GM19099 (cell line): Measurements from ENCODE around the gene CSNK2A1.

Experiments used
- POLR2A ChIP-seq: IDR thresholded peaks from 3 replicates; pipeline ENCODE4 v1.6.1; 2011; ENCODE audit warnings: low read depth; ENCODE audit not compliant: insufficient read length; ENCODE audit errors: extremely low read depth

Gene CSNK2A1

DNA sequence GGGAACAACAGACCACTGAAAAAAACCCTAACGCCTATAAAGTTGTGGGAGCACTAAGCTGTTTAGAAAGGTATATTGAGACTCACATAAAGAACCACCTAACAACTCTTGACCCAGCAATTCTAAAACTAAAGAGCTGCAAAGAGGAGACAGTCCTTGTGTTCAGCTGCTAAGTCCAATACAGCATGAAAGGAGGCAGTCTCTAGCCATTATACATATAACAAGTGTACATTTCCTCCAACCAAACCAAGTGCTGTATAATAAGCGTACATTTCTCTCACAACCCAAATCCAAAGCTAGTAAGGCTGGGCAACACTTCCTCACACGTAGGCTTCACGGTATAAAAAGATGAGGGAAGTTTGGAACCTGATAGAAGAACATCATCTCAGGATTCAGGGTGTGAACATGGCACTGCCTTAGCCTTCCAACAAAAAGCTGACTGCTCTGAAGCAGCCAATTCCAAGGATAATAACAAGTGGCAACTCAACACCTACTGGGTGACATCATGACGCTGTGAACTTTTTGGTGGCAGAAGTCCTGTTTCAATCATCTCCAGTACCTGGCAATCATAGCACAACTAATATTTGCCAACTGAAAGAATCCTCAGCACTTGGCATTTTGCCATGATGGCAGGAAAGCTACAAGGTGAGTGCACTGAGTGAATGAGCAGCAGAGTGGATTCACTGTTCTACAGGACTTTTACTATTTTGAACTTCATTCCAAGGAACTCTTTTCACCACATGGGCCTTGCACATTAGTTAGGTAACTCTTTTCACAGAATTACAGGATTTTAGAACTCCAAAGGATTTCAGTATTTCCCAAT lies 97.9 kb downstream of the CSNK2A1 start:
- TF ChIP-seq POLR2A = no peak

DNA sequence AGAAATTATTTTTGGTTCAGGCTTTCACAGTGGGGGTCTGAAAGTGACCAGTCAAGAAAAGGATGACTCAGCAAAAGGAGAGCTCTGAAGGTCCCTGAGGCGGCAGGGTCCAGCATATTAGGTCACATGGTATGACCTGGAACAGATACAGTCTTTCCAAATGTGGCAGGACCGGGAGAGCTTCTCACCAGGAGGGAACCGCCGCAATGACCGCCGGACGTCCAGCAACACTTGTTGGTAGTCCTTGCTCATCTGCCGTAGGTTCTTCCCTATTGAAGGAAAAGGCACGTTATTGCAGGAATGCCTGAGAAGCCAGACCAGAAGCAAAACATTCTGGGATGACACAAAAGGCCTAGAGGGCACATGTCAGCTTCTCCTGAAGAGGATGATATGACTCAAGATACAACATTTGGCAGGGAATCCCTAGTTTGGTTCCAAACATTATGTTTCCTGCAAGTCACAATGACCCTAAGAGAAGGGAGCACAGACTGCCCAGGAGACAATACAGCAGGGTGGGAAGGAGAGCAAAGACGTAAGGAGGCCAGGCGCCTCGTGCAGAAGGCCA lies 98.6 kb downstream of the CSNK2A1 start:
- no peak for TF ChIP-seq POLR2A

DNA sequence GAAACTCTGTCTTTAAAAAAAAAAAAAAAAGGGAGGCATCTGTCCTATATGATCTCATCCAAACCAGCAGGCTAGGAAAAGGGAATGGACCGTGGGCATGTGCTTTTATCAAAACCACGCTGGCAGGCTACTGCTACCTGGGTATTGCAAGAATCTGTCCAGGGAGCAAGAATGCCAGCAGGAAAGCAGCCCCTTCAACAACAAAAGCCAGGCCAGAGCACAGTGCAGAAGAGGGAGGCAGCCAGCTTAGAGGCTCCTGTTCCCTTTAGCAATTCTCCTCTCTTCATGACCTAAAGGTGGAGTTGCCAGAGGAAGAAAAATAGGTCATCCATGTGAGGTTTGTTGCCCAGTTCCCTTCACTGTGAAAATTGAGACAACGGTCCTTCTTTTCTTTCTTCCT lies 99.5 kb downstream of the CSNK2A1 start:
- no peak for TF ChIP-seq POLR2A

- TF ChIP-seq POLR2A = no peak
Observed at GRCh38 chr20:443223-443775, 100.3 kb downstream of the CSNK2A1 start.

DNA sequence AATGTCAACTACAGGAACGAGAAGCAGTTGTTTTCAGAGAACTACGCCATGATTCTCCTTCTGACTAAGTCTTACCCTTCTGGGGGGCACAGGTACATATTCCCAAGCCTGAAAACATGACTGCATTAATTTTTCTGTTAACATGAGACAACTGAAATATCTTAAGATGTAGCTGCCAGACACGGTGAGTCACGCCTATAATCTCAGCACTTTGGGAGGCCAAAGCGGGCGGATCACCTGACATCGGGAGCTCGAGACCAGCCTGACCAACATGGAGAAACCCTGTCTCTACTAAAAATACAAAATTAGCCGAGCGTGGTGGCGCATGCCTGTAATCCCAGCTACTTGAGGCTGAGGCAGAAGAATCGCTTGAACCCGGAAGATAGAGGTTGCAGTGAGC lies 103.0 kb downstream of the CSNK2A1 start:
- no peak for TF ChIP-seq POLR2A

GRCh38 chr20:440148-440547 lies 103.4 kb downstream of the CSNK2A1 start:
- no peak for TF ChIP-seq POLR2A

GRCh38 chr20:438571-439469 lies 104.8 kb downstream of the CSNK2A1 start:
- TF ChIP-seq POLR2A = no peak

DNA sequence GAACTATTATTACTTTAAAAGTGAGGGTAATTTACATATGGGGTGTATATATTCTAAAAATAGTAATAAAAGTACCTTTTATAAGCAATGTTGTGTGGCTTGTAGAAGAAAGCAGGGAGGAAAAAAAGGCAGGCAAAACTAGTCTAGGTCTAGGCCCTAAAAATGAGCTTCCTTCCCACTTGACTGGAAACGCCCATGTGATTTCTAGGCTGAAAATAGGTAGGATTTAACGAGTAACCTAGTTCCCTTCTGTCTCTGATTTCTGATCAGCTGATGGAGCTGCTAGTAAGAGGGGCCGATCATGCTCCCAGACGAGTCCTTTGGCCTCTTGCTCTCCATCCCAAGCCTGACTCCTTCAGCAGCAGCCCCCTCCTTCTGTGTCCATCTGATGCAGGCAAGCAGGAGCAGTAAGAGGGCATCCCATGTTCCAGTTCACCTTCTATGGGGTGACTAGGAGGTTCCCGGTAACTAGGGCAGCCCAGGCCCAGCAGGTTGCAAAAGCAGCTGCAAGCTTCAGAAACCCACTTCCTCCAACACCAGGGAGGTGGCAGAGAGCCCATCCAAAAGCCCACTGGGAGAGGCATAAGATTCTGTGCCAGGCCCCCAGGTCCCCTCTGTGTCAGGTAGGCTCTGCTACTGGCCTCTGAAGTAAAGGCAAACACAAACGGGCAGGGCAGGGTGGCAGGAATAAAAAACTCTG lies 105.7 kb downstream of the CSNK2A1 start:
- no peak for TF ChIP-seq POLR2A

DNA sequence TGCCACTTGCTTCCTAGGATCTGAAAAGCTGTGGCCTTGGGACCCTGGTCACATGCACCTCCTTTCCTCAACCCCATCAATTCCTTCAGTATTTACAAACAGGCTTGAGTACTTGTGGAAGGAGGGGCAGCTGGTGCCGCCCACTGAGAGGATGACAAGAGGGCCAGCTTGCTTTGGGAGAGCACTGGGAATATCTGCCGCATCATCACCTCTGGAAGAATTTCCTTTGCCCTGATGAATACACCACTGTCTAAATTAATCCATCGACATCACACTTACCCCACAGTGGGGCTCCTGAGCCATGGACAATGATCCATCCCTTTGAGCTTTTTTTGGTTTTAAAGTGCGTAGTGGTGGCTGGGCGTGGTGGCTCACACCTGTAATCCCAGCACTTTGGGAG lies 107.1 kb downstream of the CSNK2A1 start:
- TF ChIP-seq POLR2A = no peak

DNA sequence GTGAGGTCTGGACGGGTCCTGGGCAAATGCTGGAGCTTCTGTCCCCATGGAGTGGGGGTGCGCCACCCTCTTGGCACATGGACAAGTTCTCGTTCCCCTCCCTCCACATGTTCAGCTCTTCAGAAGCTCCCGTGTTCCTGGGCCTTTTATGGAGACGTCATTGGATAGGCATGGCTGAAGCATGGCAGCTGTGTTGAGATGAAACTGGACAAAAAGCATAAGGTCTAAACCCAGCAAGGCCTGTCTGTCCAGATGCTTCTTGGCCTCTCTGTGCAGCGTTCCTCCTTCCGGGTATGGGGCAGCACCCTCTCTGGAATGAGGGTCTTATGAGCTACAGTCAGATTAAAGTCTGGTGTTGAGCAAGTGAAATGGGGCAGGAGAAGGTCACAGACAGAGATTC lies 108.0 kb downstream of the CSNK2A1 start:
- no peak for TF ChIP-seq POLR2A

GRCh38 chr20:434661-435419 lies 108.8 kb downstream of the CSNK2A1 start:
- no peak for TF ChIP-seq POLR2A

GRCh38 chr20:434221-434620 lies 109.4 kb downstream of the CSNK2A1 start:
- TF ChIP-seq POLR2A = no peak

DNA sequence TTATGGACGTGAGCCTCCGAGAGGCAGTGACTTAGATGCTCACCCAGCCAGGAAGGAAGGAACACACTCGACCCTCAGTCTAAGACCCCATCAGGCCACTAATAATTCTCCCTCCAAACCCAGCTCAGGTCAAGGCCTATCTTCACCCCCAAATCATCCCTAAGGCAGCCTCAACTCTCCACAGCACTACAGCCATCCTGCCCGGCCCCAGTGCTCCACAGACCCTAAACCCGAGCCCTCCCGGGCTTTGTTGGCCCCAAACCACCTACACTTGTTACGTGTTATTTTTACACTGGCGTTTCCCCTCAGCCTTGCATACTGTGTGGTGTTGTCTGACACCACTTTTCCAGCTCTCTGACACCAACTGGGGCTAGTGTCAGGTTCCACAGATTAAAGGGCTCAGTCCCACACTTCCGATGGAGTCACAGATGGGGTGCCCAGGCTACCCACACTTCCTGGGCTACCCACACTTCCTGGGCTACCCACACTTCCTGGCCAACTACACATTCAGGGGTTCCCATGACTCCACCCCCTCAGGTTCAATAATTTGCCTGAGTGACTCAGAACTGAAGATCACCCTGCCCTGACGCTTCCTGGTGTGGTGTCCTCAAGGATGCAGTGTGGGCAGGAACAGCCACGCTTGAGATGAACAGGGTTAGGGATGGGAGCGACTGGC lies 110.2 kb downstream of the CSNK2A1 start:
- TF ChIP-seq POLR2A = peak; percentile 28
